Hepatocyte (in vitro differentiated cells): Measurements from ENCODE around the gene MICOS13.

Experiments
- EZH2 ChIP-seq: fragments of 200-600 bp; sonication (generic); IDR thresholded peaks from 2 replicates; pipeline ENCODE4 v1.6.1; 2016; ENCODE audit warnings: antibody characterized with exemption, mild to moderate bottlenecking, borderline replicate concordance
- TF ChIP-seq, protein P1 (sequence below): fragments of 200-600 bp; sonication (generic); IDR thresholded peaks from 2 replicates; pipeline ENCODE4 v1.5.1; 2016; ENCODE audit warnings: antibody characterized with exemption, mild to moderate bottlenecking; ENCODE audit not compliant: poor library complexity

DNA sequence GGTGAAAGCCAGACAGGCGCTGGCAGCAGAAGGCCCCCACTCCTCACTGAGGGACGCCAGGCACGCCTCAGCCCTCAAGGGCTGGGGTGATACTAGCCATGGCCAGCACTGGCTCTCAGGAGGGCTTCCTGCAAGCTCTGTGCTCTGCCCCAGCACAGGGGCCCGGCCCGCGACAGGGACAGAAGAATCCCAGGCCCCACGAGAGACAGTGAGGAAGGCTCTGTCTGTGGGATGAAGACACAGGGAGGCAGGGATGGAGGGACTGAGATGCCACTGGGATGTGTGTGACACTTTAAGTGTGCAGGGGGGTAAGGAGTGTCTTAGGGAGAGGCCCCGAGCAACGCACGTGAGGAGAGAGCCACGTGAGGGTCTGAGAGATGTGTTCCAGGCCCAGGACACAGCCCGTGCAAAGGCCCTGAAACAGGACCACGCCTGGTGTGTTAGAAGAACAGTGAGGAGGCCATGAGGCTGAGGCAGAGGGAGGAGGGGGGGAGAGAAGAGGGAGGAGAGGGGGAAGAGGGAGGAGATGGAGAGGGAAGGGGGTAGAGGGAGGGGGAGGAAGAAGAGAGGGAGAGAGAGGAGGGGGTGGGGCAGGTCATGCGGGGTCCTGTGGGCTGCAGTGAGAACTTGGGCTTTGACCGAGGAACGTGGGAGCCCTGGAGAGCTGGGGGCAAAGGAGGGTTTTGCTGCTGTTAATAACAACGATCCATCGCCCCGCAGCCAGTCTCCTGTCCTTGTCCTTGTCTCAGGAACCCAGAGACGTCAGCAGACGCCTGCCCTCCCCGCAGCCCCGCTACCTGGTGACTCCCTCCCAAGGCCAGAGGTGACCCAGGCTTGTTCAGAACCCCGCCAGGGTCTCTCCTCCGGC lies 16.9 kb upstream of the MICOS13 start:
- TF ChIP-seq, protein P1, sequence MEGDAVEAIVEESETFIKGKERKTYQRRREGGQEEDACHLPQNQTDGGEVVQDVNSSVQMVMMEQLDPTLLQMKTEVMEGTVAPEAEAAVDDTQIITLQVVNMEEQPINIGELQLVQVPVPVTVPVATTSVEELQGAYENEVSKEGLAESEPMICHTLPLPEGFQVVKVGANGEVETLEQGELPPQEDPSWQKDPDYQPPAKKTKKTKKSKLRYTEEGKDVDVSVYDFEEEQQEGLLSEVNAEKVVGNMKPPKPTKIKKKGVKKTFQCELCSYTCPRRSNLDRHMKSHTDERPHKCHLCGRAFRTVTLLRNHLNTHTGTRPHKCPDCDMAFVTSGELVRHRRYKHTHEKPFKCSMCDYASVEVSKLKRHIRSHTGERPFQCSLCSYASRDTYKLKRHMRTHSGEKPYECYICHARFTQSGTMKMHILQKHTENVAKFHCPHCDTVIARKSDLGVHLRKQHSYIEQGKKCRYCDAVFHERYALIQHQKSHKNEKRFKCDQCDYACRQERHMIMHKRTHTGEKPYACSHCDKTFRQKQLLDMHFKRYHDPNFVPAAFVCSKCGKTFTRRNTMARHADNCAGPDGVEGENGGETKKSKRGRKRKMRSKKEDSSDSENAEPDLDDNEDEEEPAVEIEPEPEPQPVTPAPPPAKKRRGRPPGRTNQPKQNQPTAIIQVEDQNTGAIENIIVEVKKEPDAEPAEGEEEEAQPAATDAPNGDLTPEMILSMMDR = no peak
- TF ChIP-seq EZH2 = no peak
